CD8-positive, alpha-beta memory T cell (primary cell): Measurements from ENCODE around the gene AP5S1. TPM values are rescaled to one million over a fixed set of nuclear protein-coding genes. Genes with fewer than 3 reads are reported as not detected.

Experiments
- CTCF ChIA-PET: fragments of 350-600 bp; sonication (Branson Sonifier 250); formaldehyde crosslinking; loops from one replicate; lab custom pipeline; 2021; ENCODE audit warnings: antibody characterized with exemption; lab: Charles Lee
- POLR2A ChIA-PET: fragments of 350-600 bp; sonication (Branson Sonifier 250); formaldehyde crosslinking; loops from one replicate; lab custom pipeline; 2021; ENCODE audit warnings: antibody characterized with exemption; lab: Charles Lee
- DNase-seq, 5 donors: peaks; one replicate each; pipeline versions ENCODE4 v3.0.0 to v3.0.0-alpha.2; 2020 to 2022; ENCODE audit warnings: mixed read lengths in 1 of 5
- H3K27ac ChIP-seq: one replicate; pipeline ENCODE4 v1.7.0; 2013; ENCODE audit warnings: low read depth, mild to moderate bottlenecking, low read length, moderate library complexity
- H3K27me3 ChIP-seq: 2 replicates; pipeline ENCODE4 v1.7.0; 2013; ENCODE audit warnings: low read length, mild to moderate bottlenecking; ENCODE audit not compliant: insufficient read depth, poor library complexity, severe bottlenecking
- H3K36me3 ChIP-seq: 2 replicates; pipeline ENCODE4 v1.7.0; 2013; ENCODE audit warnings: mild to moderate bottlenecking, low read length, moderate library complexity; ENCODE audit not compliant: insufficient read depth
- H3K4me1 ChIP-seq: 2 replicates; pipeline ENCODE4 v1.7.0; 2013; ENCODE audit warnings: mild to moderate bottlenecking, low read length, moderate library complexity; ENCODE audit not compliant: insufficient read depth
- H3K4me3 ChIP-seq: 2 replicates; pipeline ENCODE4 v1.7.0; 2013; ENCODE audit warnings: mild to moderate bottlenecking, low read length
- H3K9me3 ChIP-seq: 2 replicates; pipeline ENCODE4 v1.7.0; 2013; ENCODE audit warnings: mild to moderate bottlenecking, low read length
- H3K27ac Mint-ChIP-seq, 8 donors: one replicate each; pipeline ENCODE4 v1.8.0; 2020 to 2021; ENCODE audit warnings: mixed read lengths in 8 of 8, mild to moderate bottlenecking in 6 of 8, inconsistent platforms in 3 of 8, moderate library complexity in 3 of 8
- H3K27me3 Mint-ChIP-seq, 2 donors: one replicate each; pipeline ENCODE4 v1.8.0; 2020 to 2021; ENCODE audit warnings: mixed read lengths in 2 of 2, mild to moderate bottlenecking in 1 of 2, moderate library complexity in 1 of 2
- H3K36me3 Mint-ChIP-seq, 3 donors: one replicate each; pipeline ENCODE4 v1.8.0; 2020 to 2021; ENCODE audit warnings: mixed read lengths in 3 of 3, inconsistent platforms in 1 of 3, mild to moderate bottlenecking in 1 of 3
- H3K4me1 Mint-ChIP-seq, 3 donors: one replicate each; pipeline ENCODE4 v1.8.0; 2020 to 2021; ENCODE audit warnings: mixed read lengths in 3 of 3, inconsistent platforms in 1 of 3, mild to moderate bottlenecking in 1 of 3
- H3K4me3 Mint-ChIP-seq, 7 donors: one replicate each; pipeline ENCODE4 v1.8.0; 2020 to 2021; ENCODE audit warnings: mixed read lengths in 7 of 7, mild to moderate bottlenecking in 6 of 7, moderate library complexity in 4 of 7, inconsistent platforms in 2 of 7
- H3K9me3 Mint-ChIP-seq, 5 donors: one replicate each; pipeline ENCODE4 v1.8.0; 2020 to 2022; ENCODE audit warnings: mixed read lengths in 5 of 5, mild to moderate bottlenecking in 3 of 5, moderate library complexity in 2 of 5, inconsistent platforms in 1 of 5
- polyA plus RNA-seq: library from polyadenylated mRNA; unstranded; fragments of 300-500 nt; fragmentation: Illumina TruSeq; gene quantifications from one replicate; pipeline ENCODE4 v1.2.3, GENCODE V29; 2021
- total RNA-seq, 2 experiments: library from RNA; stranded (reverse); gene quantifications; one replicate each; pipeline ENCODE4 v1.2.3, GENCODE V29; 2021

AP5S1 gene
- total and polyA plus RNA-seq, 3 experiments from 2014 or later, result 14.0 to 18.4 (median 15.7) TPM

- H3K4me3 Mint-ChIP-seq, result peak overlapping the region; percentile 73 to 97 (median 93)
- H3K27ac Mint-ChIP-seq, result peak overlapping the region; percentile 87 to 100 (median 90)
- POLR2A ChIA-PET, result interaction anchor here (1.0 to 4.0 kb wide), 9 partner anchors 9 to 52 kb away, joined by 3 to 37 read pairs (median 10); partner anchors contain the start of genes ADISSP, CDC25B, CENPB and SPEF1
Measured at GRCh38 chr20:3819411-3820047, 818 bp upstream of the AP5S1 start.

GRCh38 chr20:3820901-3821727 lies 767 bp downstream of the AP5S1 start:
- ChIA-PET CTCF (interaction anchor here (0.7 to 18.5 kb wide), 26 partner anchors 10 to 191 kb away, joined by 3 to 262 read pairs (median 5); partner anchors contain the start of genes ADISSP, CDC25B, CENPB and SPEF1), POLR2A (interaction anchor here (0.5 to 4.0 kb wide), 17 partner anchors 9 to 649 kb away, joined by 3 to 37 read pairs (median 6); partner anchors contain the start of genes ADISSP, CDC25B, CENPB and SPEF1)
- no peaks in the 10 kb centered on the region for H3K27me3 ChIP-seq
- H3K4me3 Mint-ChIP-seq, result peak overlapping the region; percentile 87 to 97 (median 94)
- H3K27me3 Mint-ChIP-seq, result no peaks in the 10 kb centered on the region
- H3K27ac ChIP-seq, result peak overlapping the region; percentile 94
- H3K9me3 Mint-ChIP-seq, result no peaks in the 10 kb centered on the region
- H3K4me3 ChIP-seq, result peak overlapping the region; percentile 82
- DNase-seq, result no peak
- peaks cover 37 to 57% (median 48%) of the 10 kb centered on the region in 3 donors for H3K4me1 Mint-ChIP-seq
- H3K27ac Mint-ChIP-seq, result peak overlapping the region; percentile 96 to 100 (median 97)
- H3K9me3 ChIP-seq, result no peaks in the 10 kb centered on the region
- peaks cover 0 to 40% (median 4%) of the 10 kb centered on the region in 3 donors for H3K36me3 Mint-ChIP-seq
- peaks cover 7% of the 10 kb centered on the region for H3K36me3 ChIP-seq
- H3K4me1 ChIP-seq, result peaks cover 41% of the 10 kb centered on the region

More at GRCh38 chr20:3819411-3820047, 818 bp upstream of the AP5S1 start:
- Mint-ChIP-seq H3K36me3 (peaks cover 0 to 29% (median 4%) of the 10 kb centered on the region in 3 donors), H3K4me1 (peaks cover 52 to 70% (median 63%) of the 10 kb centered on the region in 3 donors), H3K27me3 (no peaks in the 10 kb centered on the region), H3K9me3 (no peaks in the 10 kb centered on the region)
- CTCF ChIA-PET, result interaction anchor here (1.0 to 18.5 kb wide), 13 partner anchors 9 to 113 kb away, joined by 3 to 262 read pairs (median 18); partner anchors contain the start of genes ADISSP, CDC25B, CENPB and SPEF1
- Histone ChIP-seq H3K27ac (peak overlapping the region; percentile 94), H3K9me3 (no peaks in the 10 kb centered on the region), H3K4me3 (peak overlapping the region; percentile 82), H3K27me3 (no peaks in the 10 kb centered on the region), H3K4me1 (peaks cover 56% of the 10 kb centered on the region), H3K36me3 (peaks cover 7% of the 10 kb centered on the region)
- no peak for DNase-seq

GRCh38 chr20:3821996-3822395 lies 1.6 kb downstream of the AP5S1 start:
- no peaks in the 10 kb centered on the region for H3K27me3 ChIP-seq
- H3K4me3 ChIP-seq, result no peak overlapping the region
- DNase-seq, result no peak
- H3K4me1 Mint-ChIP-seq, result peaks cover 30 to 49% (median 41%) of the 10 kb centered on the region in 3 donors
- peaks cover 0 to 47% (median 4%) of the 10 kb centered on the region in 3 donors for H3K36me3 Mint-ChIP-seq
- H3K27ac ChIP-seq, result no peak overlapping the region
- H3K27me3 Mint-ChIP-seq, result no peaks in the 10 kb centered on the region
- no peaks in the 10 kb centered on the region for H3K9me3 Mint-ChIP-seq
- POLR2A ChIA-PET, result interaction anchor here (0.5 to 4.0 kb wide), 2 partner anchors 32 to 35 kb away, joined by 5 to 37 read pairs; partner anchors contain the start of gene CENPB
- peak overlapping the region; percentile 27 to 97 (median 94) for H3K4me3 Mint-ChIP-seq
- peak overlapping the region in 7 of 8 donors; percentile 96 to 100 (median 97) for H3K27ac Mint-ChIP-seq
- H3K9me3 ChIP-seq, result no peaks in the 10 kb centered on the region
- peaks cover 7% of the 10 kb centered on the region for H3K36me3 ChIP-seq
- CTCF ChIA-PET, result interaction anchor here (1.3 to 18.5 kb wide), 5 partner anchors 26 to 54 kb away, joined by 4 to 262 read pairs (median 33); partner anchors contain the start of genes ADISSP, CDC25B, CENPB and SPEF1
- H3K4me1 ChIP-seq, result peaks cover 33% of the 10 kb centered on the region

GRCh38 chr20:3823881-3824280 lies 3.5 kb downstream of the AP5S1 start:
- POLR2A ChIA-PET, result interaction anchor here (0.9 kb wide), 1 partner anchor 32 kb away, joined by 3 read pairs; no protein-coding TSS in a partner anchor
- Histone ChIP-seq H3K36me3 (peaks cover 7% of the 10 kb centered on the region), H3K27me3 (no peaks in the 10 kb centered on the region), H3K27ac (no peak overlapping the region), H3K4me1 (peaks cover 19% of the 10 kb centered on the region), H3K9me3 (no peaks in the 10 kb centered on the region), H3K4me3 (no peak overlapping the region)
- no peaks in the 10 kb centered on the region for H3K9me3 Mint-ChIP-seq
- CTCF ChIA-PET, result interaction anchor here (18.5 kb wide), 1 partner anchor 39 kb away, joined by 262 read pairs; the partner anchor contains the start of genes CENPB and SPEF1
- H3K27ac Mint-ChIP-seq, result peak overlapping the region in 2 of 8 donors; percentile 32 to 87
- H3K4me3 Mint-ChIP-seq, result peak overlapping the region in 1 of 7 donors; percentile 56
- no peaks in the 10 kb centered on the region for H3K27me3 Mint-ChIP-seq
- peaks cover 0 to 56% (median 4%) of the 10 kb centered on the region in 3 donors for H3K36me3 Mint-ChIP-seq
- H3K4me1 Mint-ChIP-seq, result peaks cover 19 to 32% (median 25%) of the 10 kb centered on the region in 3 donors
- no peak for DNase-seq

- Mint-ChIP-seq H3K9me3 (no peaks in the 10 kb centered on the region), H3K36me3 (peaks cover 0 to 56% (median 4%) of the 10 kb centered on the region in 3 donors), H3K4me3 (peak overlapping the region in 1 of 7 donors; percentile 61), H3K27me3 (no peaks in the 10 kb centered on the region), H3K27ac (peak overlapping the region in 3 of 8 donors; percentile 23 to 54 (median 26)), H3K4me1 (peaks cover 11 to 21% (median 13%) of the 10 kb centered on the region in 3 donors)
- Histone ChIP-seq H3K4me1 (peaks cover 8% of the 10 kb centered on the region), H3K27me3 (no peaks in the 10 kb centered on the region), H3K27ac (no peak overlapping the region), H3K36me3 (peaks cover 7% of the 10 kb centered on the region), H3K4me3 (no peak overlapping the region), H3K9me3 (no peaks in the 10 kb centered on the region)
- CTCF ChIA-PET, result interaction anchor here (0.9 to 18.5 kb wide), 3 partner anchors 30 to 58 kb away, joined by 3 to 262 read pairs (median 4); partner anchors contain the start of genes ADISSP, CENPB and SPEF1
- DNase-seq, result no peak
- POLR2A ChIA-PET, result no interaction called here
Measured at GRCh38 chr20:3825526-3825925, 5.2 kb downstream of the AP5S1 start.

- ChIA-PET POLR2A (no interaction called here), CTCF (interaction anchor here (0.9 to 18.5 kb wide), 5 partner anchors 10 to 59 kb away, joined by 3 to 262 read pairs (median 3); partner anchors contain the start of genes ADISSP, CENPB and SPEF1)
- DNase-seq, result no peak
- Histone ChIP-seq H3K27ac (no peak overlapping the region), H3K36me3 (peaks cover 7% of the 10 kb centered on the region), H3K9me3 (no peaks in the 10 kb centered on the region), H3K4me3 (no peak overlapping the region), H3K27me3 (no peaks in the 10 kb centered on the region), H3K4me1 (peaks cover 1% of the 10 kb centered on the region)
- Mint-ChIP-seq H3K4me3 (no peak overlapping the region), H3K27ac (peak overlapping the region in 1 of 8 donors; percentile 89), H3K36me3 (peaks cover 0 to 51% (median 4%) of the 10 kb centered on the region in 3 donors), H3K4me1 (peaks cover 4 to 14% (median 7%) of the 10 kb centered on the region in 3 donors), H3K27me3 (no peaks in the 10 kb centered on the region), H3K9me3 (no peaks in the 10 kb centered on the region)
Measured at GRCh38 chr20:3826420-3826819, 6.1 kb downstream of the AP5S1 start.

GRCh38 chr20:3828798-3829197 lies 8.5 kb downstream of the AP5S1 start:
- Histone ChIP-seq H3K4me3 (no peak overlapping the region), H3K9me3 (no peaks in the 10 kb centered on the region), H3K27ac (no peak overlapping the region), H3K4me1 (no peaks in the 10 kb centered on the region), H3K27me3 (no peaks in the 10 kb centered on the region), H3K36me3 (no peaks in the 10 kb centered on the region)
- H3K36me3 Mint-ChIP-seq, result peaks cover 0 to 36% (median 0%) of the 10 kb centered on the region in 3 donors
- H3K9me3 Mint-ChIP-seq, result no peaks in the 10 kb centered on the region
- no peak overlapping the region for H3K27ac Mint-ChIP-seq
- H3K4me3 Mint-ChIP-seq, result no peak overlapping the region
- no peaks in the 10 kb centered on the region for H3K27me3 Mint-ChIP-seq
- no peaks in the 10 kb centered on the region for H3K4me1 Mint-ChIP-seq
- no peak for DNase-seq
- CTCF ChIA-PET, result interaction anchor here (0.7 kb wide), 1 partner anchor 1076 kb away, joined by 4 read pairs; no protein-coding TSS in a partner anchor
- POLR2A ChIA-PET, result no interaction called here
